NCI-H1694 (cell line): ENCODE results near the gene HOXA7.

ENCODE experiments used
- DNase-seq: peaks from one replicate; lab custom pipeline; 2025; lab: John Stamatoyannopoulos, UW

Gene HOXA7

DNA sequence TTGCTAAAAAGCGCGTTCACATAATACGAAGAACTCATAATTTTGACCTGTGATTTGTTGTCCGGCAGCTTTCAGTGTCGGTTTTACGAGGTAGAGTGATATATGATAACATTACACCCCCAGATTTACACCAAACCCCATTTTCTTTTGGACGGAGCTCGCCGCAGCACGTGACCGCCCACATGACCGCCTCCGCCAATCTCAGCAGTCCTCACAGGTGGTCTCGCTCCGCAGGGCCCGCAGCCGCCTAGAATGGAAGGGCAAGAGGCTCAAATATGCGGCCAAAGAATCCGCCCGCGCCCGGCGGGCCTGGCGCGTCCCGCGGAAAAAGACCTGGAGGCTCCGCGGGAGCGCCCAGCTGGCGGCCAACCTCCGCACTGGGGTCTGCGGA is at the start of gene HOXA7:
Gene HOXA7, minus strand, starts transcription at position 168 of the 391 bp plus-strand sequence. Its CDS starts 130 bp downstream, at position 38.
- DNase-seq, result no peak

DNA sequence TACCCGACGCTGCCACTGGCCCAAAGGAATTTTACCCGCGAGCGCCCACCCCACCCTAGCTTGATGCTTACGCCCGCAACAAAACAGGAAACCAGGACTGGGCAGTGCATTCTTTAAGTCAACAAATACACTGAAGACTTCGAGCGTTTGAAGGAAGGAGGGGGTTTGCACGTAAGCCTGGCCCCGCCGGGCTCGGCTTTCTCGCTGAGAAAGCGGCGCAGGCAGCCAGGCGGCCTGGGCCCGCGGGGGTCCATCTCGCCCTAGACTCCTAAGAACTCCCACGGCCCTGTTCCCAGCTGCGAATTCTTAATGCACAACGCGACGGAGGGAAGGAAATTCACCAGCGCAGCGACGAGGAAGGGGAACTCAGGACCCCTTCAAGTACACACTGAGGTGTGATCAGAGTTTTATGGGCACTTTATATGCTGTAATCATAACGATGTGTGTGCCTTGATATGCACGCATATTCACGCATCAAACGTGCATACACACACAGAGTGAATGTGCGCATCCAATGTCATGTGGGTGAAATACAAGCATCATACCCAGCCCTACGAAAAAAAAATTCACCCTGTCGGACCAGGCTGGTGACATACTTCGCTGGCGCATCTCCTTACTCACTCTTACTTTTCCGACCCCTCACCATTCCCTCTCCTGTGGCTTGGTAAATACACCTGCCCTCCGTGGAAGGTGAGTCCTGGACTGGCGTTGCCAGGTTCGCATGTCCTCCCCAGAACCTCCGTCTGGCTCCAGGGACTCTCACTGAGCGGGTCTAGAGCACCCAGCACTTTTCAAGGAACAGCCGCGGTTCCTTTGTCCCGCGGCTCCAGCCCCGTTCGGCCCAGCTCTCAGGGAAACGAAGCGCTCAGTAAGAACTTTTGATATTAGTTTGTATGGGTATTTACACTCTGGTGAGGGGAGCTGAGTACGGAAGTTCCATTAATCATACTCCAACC is 49.1 kb upstream of the HOXA7 start:
- DNase-seq, result no peak

DNA sequence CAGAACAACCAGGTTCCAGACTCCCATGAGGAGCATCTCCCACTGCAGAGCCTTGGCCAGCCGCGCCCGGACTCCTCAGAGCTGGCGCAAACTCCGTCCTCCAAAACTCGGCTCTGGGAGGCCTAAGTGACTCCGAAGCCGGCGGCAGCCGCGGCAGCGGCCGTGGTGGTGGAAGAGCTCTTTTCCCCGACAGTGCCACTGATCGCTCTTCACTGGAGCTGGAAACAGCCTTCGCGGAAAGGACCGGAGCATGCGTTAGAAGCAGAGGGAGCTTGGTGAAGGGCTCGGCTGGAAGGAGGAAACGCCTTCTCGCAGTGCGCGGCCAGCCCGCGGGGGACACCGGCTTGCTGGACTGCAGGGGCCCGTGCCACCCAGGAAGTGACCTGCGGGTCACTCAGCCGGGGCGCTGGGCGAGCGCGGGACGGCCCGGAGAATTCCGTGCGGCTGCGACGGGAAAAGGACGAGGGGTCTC is 48.4 kb upstream of the HOXA7 start:
- DNase-seq, result no peak

DNA sequence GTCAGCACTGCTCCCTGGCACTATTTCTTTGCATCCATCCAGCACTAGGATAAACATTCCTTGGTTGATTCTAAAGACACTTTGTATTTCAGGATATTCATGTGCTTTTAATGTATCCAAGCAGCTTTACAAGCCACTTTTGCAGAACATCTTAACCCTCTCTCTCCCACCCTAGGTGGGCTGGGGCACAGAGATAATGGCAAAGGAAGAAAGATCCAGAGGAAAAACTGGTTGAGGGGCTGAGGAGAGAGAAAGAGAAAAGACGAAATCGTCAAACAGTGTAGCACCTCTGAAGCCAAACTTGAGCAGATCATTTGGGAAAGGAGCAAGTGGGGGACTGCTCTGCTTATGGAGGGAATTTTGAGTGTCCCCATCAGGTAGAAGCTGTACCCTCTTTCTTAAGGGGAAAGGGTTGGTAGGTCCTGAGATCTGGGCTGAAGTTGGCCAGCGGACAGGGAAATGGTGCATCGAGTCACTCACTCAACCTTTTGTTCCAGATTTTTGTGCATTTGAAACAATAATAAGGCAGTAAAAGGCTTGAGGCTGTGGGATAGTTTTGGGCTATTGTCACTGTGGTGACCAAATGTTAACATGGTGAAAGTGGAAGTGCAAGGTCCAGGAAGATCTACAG is 47.6 kb upstream of the HOXA7 start:
- no peak for DNase-seq

DNA sequence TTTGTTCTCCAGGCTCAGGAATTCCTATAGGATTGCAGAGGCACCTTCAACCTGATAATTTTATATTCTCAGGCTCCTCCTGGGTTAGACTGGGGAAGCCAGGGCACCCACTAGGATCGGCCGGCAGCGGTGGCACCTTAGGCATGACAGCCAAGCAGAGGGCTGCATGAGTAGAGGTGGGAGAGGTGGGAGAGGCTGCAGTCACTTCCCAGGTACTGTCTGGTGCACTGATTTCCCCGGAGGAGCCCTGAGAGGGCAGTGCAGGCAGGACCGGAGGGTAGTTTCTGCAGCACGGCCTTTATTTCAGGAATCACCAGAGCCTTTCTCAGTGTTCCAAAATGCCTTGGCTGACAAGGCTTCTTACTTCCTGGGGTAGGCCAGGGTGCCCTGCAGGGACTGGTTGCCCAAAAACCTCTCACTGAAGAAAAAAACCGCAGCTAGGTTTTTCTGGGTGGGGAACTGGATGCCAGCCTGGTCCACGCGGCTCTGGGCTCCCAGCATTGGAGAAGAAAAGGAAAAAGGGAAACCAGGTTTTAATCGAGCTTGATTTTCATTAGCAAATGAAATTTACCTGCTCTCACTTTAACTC is 47.0 kb upstream of the HOXA7 start:
- DNase-seq, result no peak

DNA sequence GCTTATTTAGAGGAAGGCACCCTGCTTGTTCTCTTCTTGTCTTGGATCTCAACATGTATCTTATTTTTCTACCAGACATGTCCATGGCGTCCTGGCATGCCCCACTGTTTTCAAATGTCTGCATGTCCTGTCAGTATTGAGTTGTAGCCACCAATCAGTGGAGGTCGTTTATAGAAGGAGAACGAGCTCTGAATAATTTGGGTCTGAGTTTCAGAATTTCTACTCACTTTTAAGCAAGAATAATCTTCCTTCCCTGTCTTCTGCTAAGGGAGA is 46.3 kb upstream of the HOXA7 start:
- DNase-seq, result no peak

DNA sequence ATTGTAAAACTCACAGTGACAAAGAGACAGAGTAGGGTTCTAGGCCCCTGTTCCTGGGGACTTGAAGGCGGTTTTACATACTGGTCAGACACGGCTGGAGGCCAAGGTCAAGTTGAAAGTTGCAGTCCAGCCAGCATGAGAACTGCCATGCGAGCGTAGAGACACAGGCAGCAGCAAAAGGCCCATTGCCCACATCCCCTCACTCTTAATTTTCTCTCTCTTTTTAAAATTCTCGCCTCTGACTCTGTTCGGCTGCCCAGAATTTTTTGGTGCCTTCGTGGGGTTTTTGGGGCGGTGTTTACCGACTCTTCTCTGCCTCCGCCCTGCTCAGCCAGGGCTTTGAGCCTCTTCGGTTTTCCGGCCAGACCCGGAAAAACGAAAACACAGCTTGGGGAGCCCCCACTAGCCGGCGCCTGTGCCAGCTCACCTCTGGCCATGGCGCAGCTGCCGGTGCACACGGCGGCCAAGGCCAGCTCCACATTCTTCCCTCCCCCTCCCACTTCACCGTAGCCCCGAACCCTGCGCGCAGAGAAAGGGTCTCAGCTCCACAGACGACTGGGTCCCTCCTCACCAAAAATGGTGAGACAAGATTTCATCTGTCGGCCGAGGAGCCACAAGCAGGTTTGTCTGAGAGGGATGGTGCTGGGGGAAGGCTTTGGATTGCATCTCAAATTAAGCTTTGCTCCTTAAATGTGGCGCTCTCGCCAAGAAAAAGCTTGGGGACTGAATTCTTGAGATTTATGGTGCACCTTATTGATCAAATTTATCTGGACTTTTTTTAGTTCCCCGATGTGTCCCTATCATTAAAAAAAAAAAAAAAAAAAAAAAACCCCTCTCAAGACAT is 45.8 kb upstream of the HOXA7 start:
- DNase-seq, result no peak

DNA sequence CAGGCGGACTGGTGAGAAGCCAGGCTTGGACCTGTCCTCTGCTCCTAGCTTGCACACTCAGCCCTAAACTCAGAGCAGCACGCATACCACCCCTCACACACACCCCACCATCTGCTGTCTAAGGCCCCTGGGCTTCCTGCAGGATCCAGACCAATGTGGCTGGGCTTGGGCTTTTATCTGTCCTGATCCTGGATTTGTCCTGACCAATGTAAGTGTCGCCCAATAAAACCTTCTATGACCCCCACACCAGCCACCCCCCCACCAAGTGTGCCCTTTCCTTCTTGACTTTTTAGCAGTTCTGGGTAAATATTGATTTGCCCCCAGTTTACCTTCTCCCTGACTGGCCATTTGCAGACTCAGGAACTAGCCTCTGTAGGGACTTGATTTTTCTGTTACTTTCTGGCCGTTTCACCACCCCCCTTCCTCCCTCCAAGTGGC is 45.1 kb upstream of the HOXA7 start:
- no peak for DNase-seq

DNA sequence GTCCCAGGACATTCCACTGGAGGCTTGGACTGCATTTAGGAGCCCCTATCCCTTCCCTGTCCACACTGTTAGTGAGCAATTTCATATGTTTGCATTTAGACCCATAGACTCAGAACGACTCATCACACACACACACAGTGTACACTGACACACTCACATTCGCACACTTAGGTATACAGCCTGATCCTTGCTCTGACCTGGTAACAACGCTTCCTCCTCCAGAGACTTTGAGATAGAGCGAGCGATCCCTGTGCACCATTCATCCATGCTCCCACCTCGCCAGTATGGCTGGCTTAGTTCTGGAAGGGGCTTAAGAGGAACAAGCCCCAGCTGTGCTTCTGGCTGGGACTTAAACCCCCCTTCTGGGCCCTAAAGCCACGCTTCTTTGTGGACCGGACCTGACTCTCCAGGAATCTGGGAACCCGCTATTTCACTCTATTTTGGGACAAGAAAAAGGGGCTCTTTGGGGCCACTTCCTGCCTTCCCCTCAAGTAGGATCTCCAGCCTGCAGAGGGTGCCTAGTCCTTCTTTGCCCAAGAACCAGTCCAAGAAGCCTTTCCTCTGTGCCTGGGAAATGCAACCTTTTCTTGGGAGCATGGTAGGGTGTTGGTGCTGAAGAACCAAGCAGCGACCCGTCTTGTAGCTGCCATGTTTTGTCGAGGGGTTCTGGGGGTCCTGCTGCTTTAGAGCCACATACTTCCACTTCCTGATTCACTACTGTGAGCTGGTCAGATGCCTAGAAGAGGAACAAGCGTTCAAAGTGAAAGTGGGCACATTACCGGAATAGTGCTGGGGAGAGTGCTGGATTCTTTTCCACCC is 44.5 kb upstream of the HOXA7 start:
- DNase-seq, result no peak

DNA sequence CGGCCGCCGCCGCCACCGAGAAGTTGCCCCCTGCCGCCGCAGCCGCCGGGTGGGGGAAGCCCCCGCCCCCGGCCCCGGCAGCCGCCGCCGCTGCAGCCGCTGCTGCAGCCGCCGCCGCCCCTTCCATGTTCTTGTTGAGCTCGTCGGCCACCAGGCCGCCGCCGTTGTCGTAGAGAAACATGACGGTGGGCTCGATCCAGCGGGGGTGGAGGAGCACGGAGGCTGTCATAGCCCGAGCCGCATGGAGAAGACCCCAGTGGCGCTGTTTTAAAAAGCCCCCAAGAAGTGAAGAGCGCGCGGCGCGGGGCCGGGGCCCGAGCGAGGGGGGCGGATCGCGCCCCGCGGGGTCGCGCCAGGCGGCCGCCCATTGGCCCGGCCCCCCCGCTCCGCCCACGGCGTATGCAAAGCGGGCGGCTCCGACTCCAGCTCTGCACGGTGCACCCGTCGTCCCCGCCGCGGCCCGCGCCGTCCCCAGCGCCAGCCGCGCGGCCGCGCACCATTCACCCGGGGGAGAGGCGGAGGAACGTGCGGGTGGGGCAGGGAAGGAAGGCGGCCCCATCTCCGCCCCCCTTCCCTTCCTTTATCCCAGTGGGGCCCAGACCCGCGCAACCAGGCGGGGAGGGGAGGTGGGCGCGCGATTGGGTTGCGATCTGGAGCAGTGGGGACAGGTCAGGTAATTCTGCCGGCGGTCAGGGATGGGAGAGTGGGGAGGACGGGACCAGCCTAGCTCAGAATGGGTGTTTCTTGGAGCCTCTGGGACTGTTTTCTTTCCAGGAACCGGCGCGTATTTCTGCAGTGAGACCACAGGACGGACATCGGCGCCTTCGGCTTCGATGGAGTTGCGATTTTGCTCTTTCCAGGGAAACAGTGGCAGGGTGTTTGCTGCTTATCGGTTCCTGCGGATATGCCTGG is 43.6 kb upstream of the HOXA7 start, which contains the start of gene HOXA13:
Gene HOXA13, minus strand, starts transcription at position 243 of the 912 bp plus-strand sequence. Its CDS starts 14 bp downstream, at position 229.
- DNase-seq, result peak; percentile 42

DNA sequence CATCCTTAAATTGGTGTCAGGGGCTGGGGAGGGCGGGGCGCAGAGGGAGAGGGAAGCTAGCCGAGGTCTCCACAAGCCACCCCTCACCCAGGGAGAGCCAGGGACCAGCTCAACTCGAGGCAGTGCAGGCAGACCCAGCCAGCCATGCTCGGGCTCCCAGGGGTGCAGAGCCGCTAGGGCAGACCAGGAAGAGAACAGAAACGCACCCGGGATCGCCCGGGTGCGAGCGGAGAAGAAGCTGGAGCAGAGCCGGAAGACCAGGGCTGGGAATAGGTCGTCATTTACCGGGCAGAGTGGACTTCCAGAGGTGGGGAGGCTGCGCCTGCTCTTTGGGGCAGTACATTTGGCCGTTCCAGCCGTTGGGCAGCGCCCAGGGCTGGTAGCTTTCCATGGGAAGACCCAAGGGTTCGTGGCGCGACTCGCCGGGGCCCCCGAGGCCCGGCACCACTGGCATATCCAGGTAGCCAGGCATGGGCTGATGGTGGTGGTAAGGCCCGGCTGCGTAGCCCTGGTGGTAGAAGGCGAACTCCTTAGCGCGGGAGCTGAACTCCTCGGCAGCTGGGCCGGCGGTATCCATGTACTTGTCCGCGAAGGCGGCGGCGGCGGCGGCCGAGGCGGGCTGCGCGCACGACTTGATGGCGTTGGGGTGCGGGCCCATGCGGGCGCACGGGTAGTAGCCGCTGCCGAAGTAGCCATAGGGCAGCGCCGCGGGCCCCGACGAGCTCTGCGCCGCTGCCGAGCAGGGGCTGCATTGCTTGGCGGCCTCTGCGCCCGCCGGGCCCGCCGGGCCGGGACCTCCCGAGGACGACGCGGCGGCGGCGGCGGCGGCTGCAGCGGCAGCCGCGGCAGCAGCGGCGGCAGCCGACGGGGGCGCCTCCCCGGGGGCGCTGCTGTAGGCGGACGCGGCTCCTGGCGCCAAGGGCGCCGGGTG is 42.7 kb upstream of the HOXA7 start:
- no peak for DNase-seq

DNA sequence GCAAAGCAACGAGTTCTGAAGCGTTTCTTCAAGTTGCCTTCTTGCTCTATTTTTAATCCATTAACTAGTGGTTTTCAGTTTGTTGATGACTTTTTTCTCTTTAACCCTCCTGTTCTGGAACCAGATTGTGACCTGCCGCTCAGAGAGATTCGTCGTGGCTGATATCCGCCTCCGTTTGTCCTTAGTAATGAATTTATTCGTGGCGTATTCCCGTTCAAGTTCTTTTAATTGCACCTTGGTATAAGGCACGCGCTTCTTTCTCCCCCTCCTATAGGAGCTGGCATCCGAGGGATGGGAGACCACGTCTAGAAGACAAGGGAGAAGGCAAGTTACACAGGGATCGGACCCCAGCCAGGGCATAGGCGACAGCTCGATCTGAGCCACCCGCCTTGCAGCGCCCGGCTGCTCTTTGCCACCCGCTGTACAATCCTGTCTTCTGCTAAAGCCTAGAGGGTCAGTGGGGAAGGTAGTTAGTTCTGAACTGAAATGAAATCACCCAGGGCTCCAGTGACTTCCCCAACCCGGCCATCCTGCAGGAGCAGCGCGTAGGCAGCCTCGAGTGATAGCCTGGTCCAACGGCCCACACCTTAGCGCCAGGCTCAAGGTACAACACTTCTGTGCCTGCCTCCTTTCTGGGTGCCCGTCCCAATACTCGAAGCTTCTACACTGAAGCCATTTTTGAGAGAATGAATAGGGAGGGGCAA is 41.8 kb upstream of the HOXA7 start:
- DNase-seq, result no peak

DNA sequence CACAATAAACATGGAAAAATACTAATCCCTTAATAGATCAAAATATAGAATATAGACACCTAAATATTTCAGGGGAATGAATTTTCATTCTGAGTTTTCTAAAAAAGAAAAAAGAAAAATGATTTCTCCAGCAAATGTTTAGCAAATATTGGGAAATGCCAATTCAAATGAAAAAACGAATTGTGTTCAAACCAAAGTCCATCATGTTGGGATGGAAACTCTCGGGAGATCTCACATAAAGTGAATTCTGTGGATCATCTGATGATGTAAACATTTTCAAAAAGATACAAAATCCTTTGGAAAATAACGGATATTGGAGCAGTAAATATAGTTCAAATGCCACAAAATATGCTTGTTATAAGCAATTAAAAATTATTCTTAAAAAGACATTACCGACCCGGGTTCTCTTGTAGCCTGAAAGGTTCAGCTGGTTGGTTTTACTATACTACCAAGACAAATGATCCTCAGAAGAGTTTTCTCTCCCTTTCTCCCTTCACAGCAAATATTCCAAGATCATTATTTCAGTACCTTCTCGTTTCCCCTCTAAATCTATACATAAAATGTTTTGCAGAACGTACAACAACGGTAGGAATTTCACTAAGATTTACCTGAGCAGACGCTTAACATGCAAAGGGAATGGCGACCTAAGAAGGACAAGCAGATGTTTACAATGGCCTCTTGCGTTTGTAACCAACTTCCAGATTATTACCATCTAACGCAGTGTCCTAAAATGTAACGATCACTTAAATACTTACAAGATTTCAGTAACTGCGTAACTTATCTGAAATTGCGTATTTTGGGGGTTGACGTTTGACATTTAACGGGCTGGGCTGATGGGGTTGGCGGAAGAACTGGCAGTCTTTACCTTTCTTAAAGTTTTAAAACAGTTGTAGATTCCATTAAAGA is 40.9 kb upstream of the HOXA7 start:
- DNase-seq, result no peak

DNA sequence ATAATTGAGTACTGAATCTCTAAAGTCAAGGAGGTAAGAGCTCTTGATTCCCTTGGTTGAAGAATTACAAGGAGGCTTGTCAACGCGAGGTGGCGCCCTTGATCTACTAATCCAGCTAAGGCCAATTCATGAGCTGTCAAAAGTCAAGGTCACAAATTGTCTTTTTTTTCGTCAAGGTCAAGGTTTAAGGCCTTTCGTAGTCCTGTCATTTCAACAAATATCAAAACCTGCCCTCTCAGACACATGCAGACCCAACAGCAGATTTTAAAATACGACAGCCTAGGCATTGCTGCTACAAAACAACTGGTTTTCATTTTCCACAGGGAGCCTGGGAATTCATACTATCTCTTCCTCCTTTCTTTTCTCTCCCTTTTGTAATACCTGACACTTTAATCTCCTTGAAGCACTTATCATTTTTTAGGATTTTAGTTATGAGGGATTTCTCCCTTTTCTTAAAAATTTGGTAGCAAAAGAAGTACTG is 39.9 kb upstream of the HOXA7 start:
- peak; percentile 78 for DNase-seq

DNA sequence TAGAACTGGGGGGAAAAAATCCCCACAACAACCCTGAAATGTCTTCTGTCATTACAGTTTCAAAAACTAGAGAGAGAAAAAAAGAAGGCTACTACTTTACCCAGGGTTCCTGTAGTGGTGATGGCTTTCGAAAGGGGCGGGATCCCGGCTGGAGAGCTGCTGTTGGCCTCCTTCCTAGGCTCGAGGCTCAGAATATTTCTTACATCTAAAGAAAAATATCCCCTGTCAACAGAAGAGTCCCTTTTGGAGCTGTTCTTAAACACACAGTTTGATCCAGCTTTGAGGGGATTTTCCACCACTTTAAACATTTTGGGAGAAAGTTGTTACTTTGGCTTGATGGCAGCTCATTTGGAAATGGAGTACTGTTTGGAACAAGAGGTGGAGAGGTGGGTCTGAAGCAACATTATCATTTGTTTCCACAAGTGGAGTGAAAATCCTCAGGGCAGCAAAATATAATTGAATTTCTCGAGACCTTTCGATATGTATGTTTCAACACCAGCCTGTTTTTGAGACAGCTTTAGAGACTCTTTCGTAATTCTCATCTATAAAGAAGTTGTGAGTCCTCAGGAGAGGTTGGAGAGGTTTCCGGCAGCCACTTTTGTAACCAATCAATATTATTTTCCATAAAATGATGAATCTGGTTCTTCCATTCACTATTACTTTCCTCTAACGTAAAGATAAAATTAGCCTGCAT is 38.4 kb upstream of the HOXA7 start:
- DNase-seq, result no peak

DNA sequence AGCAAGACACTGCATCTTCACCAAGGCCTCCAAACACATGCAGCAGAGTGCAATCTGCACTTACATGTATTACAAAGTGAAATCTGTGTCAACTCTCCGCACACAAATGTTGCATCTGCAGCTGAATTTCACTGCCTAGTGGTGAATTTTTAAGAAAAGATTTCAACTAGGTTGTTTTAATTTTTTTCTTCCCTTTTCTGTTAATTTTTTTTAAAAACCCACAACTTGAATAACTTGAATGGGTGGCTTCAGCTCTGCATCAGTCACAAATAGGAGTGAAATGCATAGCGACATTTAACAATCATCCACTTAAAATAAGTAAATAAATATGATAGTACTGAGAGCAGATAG is 37.5 kb upstream of the HOXA7 start:
- DNase-seq, result no peak
